Breast epithelium (tissue), 4 donors: ENCODE results near the gene YIPF4. TPM values are rescaled to one million over a fixed set of nuclear protein-coding genes. Genes with fewer than 3 reads are reported as not detected.

Source experiments
- DNase-seq, 2 donors: peaks; one replicate each; pipeline ENCODE4 v3.0.0-alpha.2; 2019; ENCODE audit warnings: low spot score in 2 of 2
- H3K27ac ChIP-seq, 2 donors: fragments of 200-600 bp; sonication (generic) in 1 of 2; one replicate each; pipeline ENCODE4 v1.5.1; 2016 to 2019; ENCODE audit warnings: mild to moderate bottlenecking in 1 of 2
- H3K27me3 ChIP-seq, 2 donors: fragments of 200-600 bp; sonication (generic) in 1 of 2; one replicate each; pipeline versions ENCODE4 v1.5.1 to v1.6.0; 2017 to 2019; ENCODE audit warnings: control low read depth in 1 of 2, mild to moderate bottlenecking in 1 of 2
- H3K36me3 ChIP-seq: fragments of 200-600 bp; one replicate; pipeline ENCODE4 v1.5.1; 2019
- H3K4me1 ChIP-seq, 2 donors: fragments of 200-600 bp; sonication (generic); one replicate each; pipeline ENCODE4 v1.5.1; 2016 to 2019; ENCODE audit warnings: control low read depth in 1 of 2
- H3K4me3 ChIP-seq, 3 donors: fragments of 200-600 bp; sonication (generic); 1 replicate in 2 of 3; 2 replicates in 1 of 3; pipeline ENCODE4 v1.5.1; 2016 to 2019; ENCODE audit warnings: mild to moderate bottlenecking in 3 of 3, moderate library complexity in 2 of 3
- H3K9me3 ChIP-seq, 2 donors: fragments of 200-600 bp; sonication (generic) in 1 of 2; one replicate each; pipeline ENCODE4 v1.5.1; 2016 to 2019; ENCODE audit warnings: control low read depth in 1 of 2
- POLR2A ChIP-seq: fragments of 450-650 bp; IDR thresholded peaks from one replicate; pipeline ENCODE4 v1.6.1; 2016; ENCODE audit warnings: antibody characterized with exemption, mild to moderate bottlenecking, moderate library complexity
- POLR2AphosphoS5 ChIP-seq, 3 donors: sonication (generic); formaldehyde crosslinking; IDR thresholded peaks; one replicate each; pipeline ENCODE4 v1.6.1; 2017; ENCODE audit warnings: antibody characterized with exemption in 3 of 3
- intact Hi-C: fragments of 100-400 bp; cut with DNase I; formaldehyde crosslinking; loops from one replicate; pipeline ENCODE4 v1.15.1; 2023; ENCODE audit warnings: low total_unique reads
- total RNA-seq, 3 donors: library from RNA; depleted of rRNA; stranded (reverse); fragments of >200 nt; gene quantifications; one replicate each; pipeline ENCODE4 v1.1.0, GENCODE V29; 2016
- TF ChIP-seq, protein P1 (sequence below), 3 donors: fragments of 450-650 bp; IDR thresholded peaks; one replicate each; pipeline ENCODE4 v1.5.1; 2016 to 2017; ENCODE audit warnings: antibody characterized with exemption in 3 of 3, mild to moderate bottlenecking in 3 of 3, moderate library complexity in 3 of 3

YIPF4 gene
- total RNA-seq, 3 donors from 2014 or later, result 14.7 to 44.5 (median 16.8) TPM

- intact Hi-C loops, result no loop called here
- no peaks in the 10 kb centered on the region for H3K36me3 ChIP-seq
- no peak overlapping the region for H3K4me3 ChIP-seq
- no peaks in the 10 kb centered on the region for H3K9me3 ChIP-seq
- no peak for DNase-seq
- no peak overlapping the region for H3K27ac ChIP-seq
- TF ChIP-seq POLR2AphosphoS5 (IDR thresholded peaks at IDR 0.05) (no peak), POLR2A (no peak)
- TF ChIP-seq, protein P1, sequence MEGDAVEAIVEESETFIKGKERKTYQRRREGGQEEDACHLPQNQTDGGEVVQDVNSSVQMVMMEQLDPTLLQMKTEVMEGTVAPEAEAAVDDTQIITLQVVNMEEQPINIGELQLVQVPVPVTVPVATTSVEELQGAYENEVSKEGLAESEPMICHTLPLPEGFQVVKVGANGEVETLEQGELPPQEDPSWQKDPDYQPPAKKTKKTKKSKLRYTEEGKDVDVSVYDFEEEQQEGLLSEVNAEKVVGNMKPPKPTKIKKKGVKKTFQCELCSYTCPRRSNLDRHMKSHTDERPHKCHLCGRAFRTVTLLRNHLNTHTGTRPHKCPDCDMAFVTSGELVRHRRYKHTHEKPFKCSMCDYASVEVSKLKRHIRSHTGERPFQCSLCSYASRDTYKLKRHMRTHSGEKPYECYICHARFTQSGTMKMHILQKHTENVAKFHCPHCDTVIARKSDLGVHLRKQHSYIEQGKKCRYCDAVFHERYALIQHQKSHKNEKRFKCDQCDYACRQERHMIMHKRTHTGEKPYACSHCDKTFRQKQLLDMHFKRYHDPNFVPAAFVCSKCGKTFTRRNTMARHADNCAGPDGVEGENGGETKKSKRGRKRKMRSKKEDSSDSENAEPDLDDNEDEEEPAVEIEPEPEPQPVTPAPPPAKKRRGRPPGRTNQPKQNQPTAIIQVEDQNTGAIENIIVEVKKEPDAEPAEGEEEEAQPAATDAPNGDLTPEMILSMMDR (IDR thresholded peaks at IDR 0.05), result no peak
- no peaks in the 10 kb centered on the region for H3K4me1 ChIP-seq
- H3K27me3 ChIP-seq, result no peaks in the 10 kb centered on the region
Observed at GRCh38 chr2:32249731-32250236, 27.9 kb upstream of the YIPF4 start.

GRCh38 chr2:32250290-32250689 is 27.4 kb upstream of the YIPF4 start:
- Histone ChIP-seq H3K4me1 (no peaks in the 10 kb centered on the region), H3K36me3 (no peaks in the 10 kb centered on the region), H3K27me3 (no peaks in the 10 kb centered on the region), H3K27ac (no peak overlapping the region), H3K9me3 (no peaks in the 10 kb centered on the region), H3K4me3 (no peak overlapping the region)
- TF ChIP-seq, protein P1 (IDR thresholded peaks at IDR 0.05), result no peak
- TF ChIP-seq POLR2A, result no peak
- TF ChIP-seq POLR2AphosphoS5 (IDR thresholded peaks at IDR 0.05), result no peak
- DNase-seq, result no peak
- intact Hi-C loops, result no loop called here

- DNase-seq, result no peak
- Histone ChIP-seq H3K27ac (no peak overlapping the region), H3K27me3 (no peaks in the 10 kb centered on the region), H3K9me3 (peaks cover 0 to 4% of the 10 kb centered on the region in 2 donors), H3K36me3 (no peaks in the 10 kb centered on the region), H3K4me1 (no peaks in the 10 kb centered on the region), H3K4me3 (no peak overlapping the region)
- intact Hi-C loops, result no loop called here
- no peak for TF ChIP-seq POLR2AphosphoS5 (IDR thresholded peaks at IDR 0.05)
- no peak for TF ChIP-seq POLR2A
- TF ChIP-seq, protein P1 (IDR thresholded peaks at IDR 0.05), result no peak
Observed at GRCh38 chr2:32258242-32258641, 19.5 kb upstream of the YIPF4 start.

DNA sequence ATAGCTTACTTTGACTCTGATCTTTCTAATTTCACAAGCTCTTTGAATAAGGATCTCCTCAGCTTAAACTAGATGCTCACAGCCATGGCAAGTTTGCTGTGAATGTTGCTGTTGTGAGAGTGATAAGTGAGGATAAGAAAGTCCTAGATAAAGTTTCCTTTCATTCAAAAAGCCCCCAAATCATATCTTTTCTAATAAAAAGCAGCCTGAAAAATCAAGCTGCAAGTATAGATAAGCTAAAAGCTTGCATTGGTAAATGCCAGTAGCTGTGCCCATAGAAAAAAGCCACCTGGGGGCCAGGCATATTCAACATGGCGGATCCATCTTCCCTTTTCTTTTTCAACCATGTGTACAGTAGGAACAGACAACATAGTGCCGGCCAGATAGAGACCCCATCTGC is 17.3 kb upstream of the YIPF4 start:
- Histone ChIP-seq H3K27me3 (no peaks in the 10 kb centered on the region), H3K4me3 (no peak overlapping the region), H3K9me3 (peaks cover 0 to 4% of the 10 kb centered on the region in 2 donors), H3K36me3 (no peaks in the 10 kb centered on the region), H3K4me1 (no peaks in the 10 kb centered on the region), H3K27ac (no peak overlapping the region)
- TF ChIP-seq, protein P1 (IDR thresholded peaks at IDR 0.05), result no peak
- TF ChIP-seq POLR2AphosphoS5 (IDR thresholded peaks at IDR 0.05) (no peak), POLR2A (no peak)
- intact Hi-C loops, result no loop called here
- no peak for DNase-seq

DNA sequence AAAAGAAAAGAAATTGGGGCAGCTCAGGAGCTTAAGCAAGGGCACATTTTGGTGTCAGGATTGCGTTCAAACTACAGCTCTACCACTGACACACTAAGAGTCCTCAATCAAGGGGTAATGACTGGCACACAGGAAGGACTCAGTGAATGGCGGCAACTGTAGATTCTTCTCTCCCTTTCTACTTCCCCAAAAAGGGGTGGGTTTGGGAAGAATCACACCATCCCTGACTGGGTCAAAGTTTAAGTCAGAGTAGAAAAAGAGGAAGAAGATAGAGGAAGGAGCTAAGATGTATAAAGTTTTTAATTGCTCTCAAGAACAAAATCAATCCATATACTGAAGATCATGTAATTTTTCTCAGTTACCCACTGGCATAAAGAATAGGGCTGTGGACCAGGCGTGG is 15.6 kb upstream of the YIPF4 start:
- H3K4me1 ChIP-seq, result no peaks in the 10 kb centered on the region
- TF ChIP-seq POLR2A (no peak), POLR2AphosphoS5 (IDR thresholded peaks at IDR 0.05) (no peak)
- TF ChIP-seq, protein P1 (IDR thresholded peaks at IDR 0.05), result no peak
- intact Hi-C loops, result no loop called here
- H3K27me3 ChIP-seq, result no peaks in the 10 kb centered on the region
- H3K4me3 ChIP-seq, result no peak overlapping the region
- H3K27ac ChIP-seq, result no peak overlapping the region
- H3K9me3 ChIP-seq, result peaks cover 0 to 4% of the 10 kb centered on the region in 2 donors
- DNase-seq, result no peak
- no peaks in the 10 kb centered on the region for H3K36me3 ChIP-seq
